Mesenchymal stem cell (in vitro differentiated cells and primary cell): ENCODE results near the gene MRPL11.

Experiments used
- DNase-seq: peaks from one replicate; pipeline ENCODE4 v3.0.0-alpha.2; 2013
- H2AFZ ChIP-seq: one replicate; pipeline ENCODE4 v1.6.1; 2013; ENCODE audit warnings: low read depth, mild to moderate bottlenecking, control low read depth, inconsistent platforms, low read length, moderate library complexity
- H2AK5ac ChIP-seq: 2 replicates; pipeline ENCODE4 v1.6.1; 2013; ENCODE audit warnings: low read length, moderate library complexity, mild to moderate bottlenecking, inconsistent platforms; ENCODE audit not compliant: severe bottlenecking
- H2BK120ac ChIP-seq: one replicate; pipeline ENCODE4 v1.6.1; 2013; ENCODE audit warnings: low read depth, mild to moderate bottlenecking, inconsistent platforms, low read length, moderate library complexity
- H2BK12ac ChIP-seq, 2 experiments: one replicate each; pipeline ENCODE4 v1.6.1; 2013; ENCODE audit warnings: inconsistent platforms in 2 of 2, low read length in 2 of 2, mild to moderate bottlenecking in 2 of 2, moderate library complexity in 2 of 2, control low read depth in 1 of 2
- H2BK15ac ChIP-seq: one replicate; pipeline ENCODE4 v1.6.1; 2013; ENCODE audit warnings: mild to moderate bottlenecking, low read depth, inconsistent platforms; ENCODE audit not compliant: poor library complexity, severe bottlenecking
- H2BK5ac ChIP-seq: 2 replicates; pipeline ENCODE4 v1.6.1; 2013; ENCODE audit warnings: low read depth, mild to moderate bottlenecking, low read length, control low read depth, inconsistent platforms; ENCODE audit not compliant: poor library complexity, severe bottlenecking
- H3K14ac ChIP-seq, 2 experiments: one replicate each; pipeline ENCODE4 v1.6.1; 2013; ENCODE audit warnings: inconsistent platforms in 2 of 2, low read length in 2 of 2, control low read depth in 1 of 2, mild to moderate bottlenecking in 1 of 2, moderate library complexity in 1 of 2
- H3K18ac ChIP-seq, 2 experiments: one replicate each; pipeline ENCODE4 v1.6.1; 2013; ENCODE audit warnings: inconsistent platforms in 2 of 2, low read length in 2 of 2, control low read depth in 1 of 2, low read depth in 1 of 2, mild to moderate bottlenecking in 1 of 2
- H3K23ac ChIP-seq, 2 experiments: one replicate each; pipeline ENCODE4 v1.6.1; 2013; ENCODE audit warnings: inconsistent platforms in 2 of 2, low read length in 2 of 2, mild to moderate bottlenecking in 2 of 2, moderate library complexity in 2 of 2, control low read depth in 1 of 2
- H3K27ac ChIP-seq: 2 replicates; pipeline ENCODE4 v1.5.1; 2013; ENCODE audit warnings: mild to moderate bottlenecking, moderate library complexity, low read length, control low read depth, inconsistent platforms; ENCODE audit not compliant: poor library complexity, severe bottlenecking
- H3K27me3 ChIP-seq, 2 experiments: 2 replicates each; pipeline versions ENCODE4 v1.6.1 to v1.7.0; 2013; ENCODE audit warnings: low read length in 2 of 2, mild to moderate bottlenecking in 2 of 2, moderate library complexity in 2 of 2, control low read depth in 1 of 2, inconsistent platforms in 1 of 2; ENCODE audit not compliant: control insufficient read depth in 1 of 2, insufficient read depth in 1 of 2
- H3K36me3 ChIP-seq, 2 experiments: 2 replicates each; pipeline versions ENCODE4 v1.6.1 to v1.7.0; 2013; ENCODE audit warnings: low read length in 2 of 2, control low read depth in 1 of 2, inconsistent platforms in 1 of 2, low read depth in 1 of 2, mild to moderate bottlenecking in 1 of 2; ENCODE audit not compliant: insufficient read depth in 2 of 2, control insufficient read depth in 1 of 2
- H3K4ac ChIP-seq, 2 experiments: one replicate each; pipeline ENCODE4 v1.6.1; 2013; ENCODE audit warnings: inconsistent platforms in 2 of 2, low read length in 2 of 2, mild to moderate bottlenecking in 2 of 2, moderate library complexity in 2 of 2, control low read depth in 1 of 2, low read depth in 1 of 2
- H3K4me1 ChIP-seq: 2 replicates; pipeline ENCODE4 v1.6.1; 2013; ENCODE audit warnings: low read depth, low read length, control low read depth; ENCODE audit not compliant: control insufficient read depth, insufficient read depth
- H3K4me2 ChIP-seq: 2 replicates; pipeline ENCODE4 v1.6.1; 2013; ENCODE audit warnings: low read length, mild to moderate bottlenecking, inconsistent platforms; ENCODE audit not compliant: poor library complexity, severe bottlenecking
- H3K4me3 ChIP-seq, 2 experiments: 2 replicates each; pipeline versions ENCODE4 v1.5.1 to v1.7.0; 2013; ENCODE audit warnings: low read length in 2 of 2, mild to moderate bottlenecking in 2 of 2, control low read depth in 1 of 2, low read depth in 1 of 2; ENCODE audit not compliant: insufficient read depth in 1 of 2
- H3K79me1 ChIP-seq: replicated peaks from 2 replicates; pipeline ENCODE4 v1.6.1; 2013; ENCODE audit warnings: mild to moderate bottlenecking, control low read depth, low read length, inconsistent platforms; ENCODE audit not compliant: poor library complexity, severe bottlenecking
- H3K9ac ChIP-seq: 2 replicates; pipeline ENCODE4 v1.7.0; 2013; ENCODE audit warnings: mild to moderate bottlenecking, low read length, moderate library complexity
- H3K9me3 ChIP-seq: 2 replicates; pipeline ENCODE4 v1.7.0; 2013; ENCODE audit warnings: mild to moderate bottlenecking, low read length; ENCODE audit not compliant: control insufficient read depth
- H4K8ac ChIP-seq: one replicate; pipeline ENCODE4 v1.6.1; 2013; ENCODE audit warnings: inconsistent platforms, mild to moderate bottlenecking, low read length, moderate library complexity
- H4K91ac ChIP-seq: one replicate; pipeline ENCODE4 v1.6.1; 2013; ENCODE audit warnings: mild to moderate bottlenecking, low read length, inconsistent platforms
- WGBS: methylation state at CpG from one replicate; pipeline ENCODE4 v1.1.7; 2013; ENCODE audit warnings: mixed read lengths; 5-methylcytosine and 5-hydroxymethylcytosine counted together

Gene MRPL11

DNA sequence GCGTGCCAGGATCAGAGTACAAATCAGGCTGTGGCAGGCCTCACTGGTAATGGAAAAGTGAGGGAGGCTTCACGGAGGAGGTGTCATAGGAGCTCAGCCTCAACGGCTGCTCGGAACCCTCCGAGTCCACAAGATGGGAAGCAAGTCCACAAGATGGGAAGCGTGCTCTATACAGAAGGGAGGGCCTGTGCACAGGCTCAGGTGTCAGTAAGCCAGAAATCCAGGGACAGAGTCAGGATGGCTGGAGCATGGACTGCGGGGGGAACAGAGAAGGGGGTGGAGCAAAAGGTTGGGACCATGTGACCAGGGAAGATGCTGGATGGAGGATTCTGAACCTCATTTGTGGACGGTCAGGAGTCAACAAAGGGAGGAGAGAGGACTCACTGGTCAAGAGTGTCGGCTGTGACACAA lies 38.2 kb upstream of the MRPL11 start:
- Histone ChIP-seq H3K36me3 (peaks cover 39 to 47% of the 10 kb centered on the region in 2 experiments), H3K9me3 (no peaks in the 10 kb centered on the region), H2AFZ (no peak overlapping the region), H3K27ac (no peak overlapping the region), H2BK15ac (no peak overlapping the region), H3K23ac (no peak overlapping the region), H3K79me1 (peaks cover 22% of the 10 kb centered on the region), H3K18ac (no peak overlapping the region), H2AK5ac (no peak overlapping the region), H3K4me2 (no peak overlapping the region), H3K4ac (no peak overlapping the region), H3K27me3 (no peaks in the 10 kb centered on the region), H4K91ac (no peak overlapping the region), H3K4me1 (peaks cover 12% of the 10 kb centered on the region), H2BK12ac (no peak overlapping the region), H3K4me3 (no peak overlapping the region), H3K14ac (no peak overlapping the region), H3K9ac (no peak overlapping the region), H4K8ac (no peak overlapping the region), H2BK5ac (no peak overlapping the region), H2BK120ac (no peak overlapping the region)
- WGBS = 79% methylated on average over 9 of the region's 9 CpGs
- DNase-seq = no peak

DNA sequence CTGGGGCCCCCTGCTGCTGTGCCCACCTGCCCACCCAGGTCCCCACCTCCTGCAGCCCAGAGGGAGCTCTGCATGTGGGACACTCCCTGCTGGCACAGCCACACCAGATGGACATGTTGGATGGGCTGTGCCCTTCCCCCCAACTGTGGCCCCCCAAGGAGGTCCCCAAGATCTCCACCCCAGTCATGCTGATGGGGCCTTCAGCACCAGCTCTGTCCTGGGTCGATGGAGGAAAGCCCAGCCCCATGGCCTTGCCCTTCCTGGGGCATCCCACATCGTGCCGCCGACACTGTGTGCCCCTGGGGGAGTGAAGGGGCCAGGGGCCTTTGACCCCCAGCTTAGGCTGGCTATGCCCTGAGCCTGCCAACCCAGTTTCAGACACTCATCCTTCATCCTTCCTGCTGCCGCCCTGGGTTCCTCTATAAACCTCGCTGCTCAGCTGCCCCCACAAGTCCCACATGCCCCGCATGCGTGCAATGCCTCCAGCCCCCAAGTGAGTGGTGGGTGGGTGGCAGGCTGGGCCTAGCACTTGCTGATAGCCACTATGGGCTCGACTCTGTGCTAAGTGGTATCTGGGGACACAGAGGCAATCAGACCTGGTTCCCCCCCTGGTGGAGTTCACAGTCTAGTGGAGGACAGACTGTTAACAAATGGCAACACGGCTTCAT lies 37.7 kb upstream of the MRPL11 start:
- Histone ChIP-seq H2AFZ (no peak overlapping the region), H3K27ac (no peak overlapping the region), H2BK15ac (no peak overlapping the region), H3K9ac (no peak overlapping the region), H3K4me1 (peaks cover 12% of the 10 kb centered on the region), H2BK120ac (no peak overlapping the region), H3K18ac (no peak overlapping the region), H2BK5ac (no peak overlapping the region), H2AK5ac (no peak overlapping the region), H3K4me3 (no peak overlapping the region), H3K23ac (no peak overlapping the region), H3K14ac (no peak overlapping the region), H2BK12ac (no peak overlapping the region), H4K8ac (no peak overlapping the region), H3K36me3 (peaks cover 42 to 47% of the 10 kb centered on the region in 2 experiments), H4K91ac (no peak overlapping the region), H3K4me2 (no peak overlapping the region), H3K4ac (no peak overlapping the region), H3K79me1 (peaks cover 20% of the 10 kb centered on the region), H3K27me3 (no peaks in the 10 kb centered on the region), H3K9me3 (no peaks in the 10 kb centered on the region)
- no peak for DNase-seq
- 96% methylated on average over 10 of the region's 10 CpGs for WGBS

DNA sequence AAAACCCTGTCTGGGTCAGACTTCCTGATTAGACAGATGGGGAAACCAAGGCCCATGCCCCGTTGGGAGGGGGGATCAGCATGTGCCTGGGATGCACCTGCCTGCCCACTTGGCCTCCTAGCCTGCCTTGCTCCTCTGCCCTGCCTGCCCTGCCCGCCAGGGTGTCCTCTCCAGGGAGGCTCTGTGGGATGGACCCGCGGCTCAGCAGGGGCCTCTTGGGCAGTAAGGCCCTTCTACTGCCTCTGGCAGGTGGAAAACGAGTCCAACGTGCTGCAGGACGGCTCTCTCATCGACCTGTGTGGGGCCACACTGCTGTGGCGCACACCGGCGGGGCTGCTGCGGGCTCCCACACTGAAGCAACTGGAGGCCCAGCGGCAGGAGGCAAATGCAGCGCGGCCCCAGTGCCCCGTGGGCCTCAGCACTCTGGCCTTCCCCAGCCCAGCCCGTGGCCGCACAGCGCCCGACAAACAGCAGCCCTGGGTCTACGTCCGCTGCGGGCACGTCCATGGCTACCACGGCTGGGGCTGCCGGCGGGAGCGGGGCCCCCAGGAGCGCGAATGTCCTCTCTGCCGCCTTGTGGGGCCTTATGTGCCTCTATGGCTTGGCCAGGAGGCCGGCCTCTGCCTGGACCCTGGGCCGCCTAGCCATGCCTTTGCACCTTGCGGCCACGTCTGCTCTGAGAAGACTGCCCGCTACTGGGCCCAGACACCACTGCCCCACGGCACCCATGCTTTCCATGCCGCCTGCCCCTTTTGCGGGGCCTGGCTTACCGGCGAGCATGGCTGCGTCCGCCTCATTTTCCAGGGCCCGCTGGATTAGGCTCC lies 36.9 kb upstream of the MRPL11 start:
- Histone ChIP-seq H3K27ac (no peak overlapping the region), H3K18ac (no peak overlapping the region), H2BK15ac (no peak overlapping the region), H3K4me1 (peaks cover 8% of the 10 kb centered on the region), H3K9me3 (no peaks in the 10 kb centered on the region), H3K79me1 (peaks cover 14% of the 10 kb centered on the region), H2BK120ac (no peak overlapping the region), H2AFZ (no peak overlapping the region), H4K8ac (no peak overlapping the region), H2BK5ac (no peak overlapping the region), H3K23ac (no peak overlapping the region), H3K14ac (no peak overlapping the region), H2BK12ac (no peak overlapping the region), H4K91ac (no peak overlapping the region), H3K9ac (no peak overlapping the region), H3K4me2 (no peak overlapping the region), H3K27me3 (no peaks in the 10 kb centered on the region), H2AK5ac (no peak overlapping the region), H3K4me3 (no peak overlapping the region), H3K36me3 (peaks cover 49 to 50% of the 10 kb centered on the region in 2 experiments), H3K4ac (no peak overlapping the region)
- 96% methylated on average over 44 of the region's 44 CpGs for WGBS
- DNase-seq = no peak
